BJ (cell line): Measurements from ENCODE around the gene FBXW9. TPM values are rescaled to one million over a fixed set of nuclear protein-coding genes. Genes with fewer than 3 reads are reported as not detected.

Experiments
- CTCF ChIA-PET: fragments of 350-600 bp; formaldehyde crosslinking; extraction: SDS; loops from one replicate; lab custom pipeline; 2021; ENCODE audit warnings: antibody characterized with exemption, inconsistent platforms; lab: Yijun Ruan, JAX
- POLR2A ChIA-PET: fragments of 300-600 bp; sonication (Branson Sonifier 250); formaldehyde crosslinking; extraction: SDS; loops from one replicate; lab custom pipeline; 2021; ENCODE audit warnings: antibody characterized with exemption; lab: Charles Lee
- DNase-seq: peaks from one replicate; pipeline ENCODE4 v3.0.0-alpha.2; 2011; ENCODE audit warnings: low read depth
- H3K27me3 ChIP-seq: 2 replicates; pipeline ENCODE4 v1.6.0; 2011; ENCODE audit warnings: low read length; ENCODE audit not compliant: control insufficient read depth, insufficient read depth
- H3K36me3 ChIP-seq: 2 replicates; pipeline ENCODE4 v1.5.1; 2011; ENCODE audit warnings: low read length; ENCODE audit not compliant: control insufficient read depth, insufficient read depth
- H3K4me3 ChIP-seq: 2 replicates; pipeline ENCODE4 v1.5.1; 2011; ENCODE audit warnings: low read depth, mild to moderate bottlenecking, control low read depth, low read length
- polyA plus RNA-seq: library from polyadenylated mRNA; depleted of rRNA; stranded (reverse); fragments of >200 nt; gene quantifications from 2 replicates; pipeline ENCODE4 v1.2.3, GENCODE V29; 2011
- TF ChIP-seq, protein P1 (sequence below): IDR thresholded peaks from 2 replicates; pipeline ENCODE4 v1.5.1; 2011; ENCODE audit warnings: low read depth, mild to moderate bottlenecking, control low read depth, inconsistent platforms, low read length, moderate library complexity; ENCODE audit not compliant: insufficient read depth

The FBXW9 gene
- polyA plus RNA-seq, 1 experiment = 13.6 TPM

DNA sequence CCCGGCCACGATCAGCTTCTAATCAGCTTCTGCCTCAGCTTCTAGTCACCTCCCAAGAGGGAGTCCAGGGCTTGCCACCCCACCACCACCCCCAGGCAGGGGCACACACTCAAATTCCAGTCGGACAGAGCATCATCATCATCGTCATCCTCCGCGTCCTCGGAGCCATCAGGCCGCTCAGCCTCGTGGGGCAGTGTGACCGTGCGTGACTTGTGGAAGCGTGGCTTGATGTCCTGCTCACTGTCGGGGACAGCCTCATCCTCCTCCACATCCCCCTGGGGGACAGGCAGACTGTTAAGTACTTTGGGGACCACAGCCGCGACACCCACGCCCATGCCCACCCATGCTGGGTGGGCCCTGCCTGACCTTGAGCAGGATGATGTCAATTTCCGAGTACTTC is 14.8 kb upstream of the FBXW9 start:
- no peak for DNase-seq
- H3K4me3 ChIP-seq = no peak overlapping the region
- ChIA-PET CTCF (interaction anchor here (0.8 to 2.7 kb wide), 2 partner anchors 11 to 136 kb away, joined by 3 to 16 read pairs; no protein-coding TSS in a partner anchor), POLR2A (no interaction called here)
- peaks cover 46% of the 10 kb centered on the region for H3K36me3 ChIP-seq
- TF ChIP-seq, protein P1, sequence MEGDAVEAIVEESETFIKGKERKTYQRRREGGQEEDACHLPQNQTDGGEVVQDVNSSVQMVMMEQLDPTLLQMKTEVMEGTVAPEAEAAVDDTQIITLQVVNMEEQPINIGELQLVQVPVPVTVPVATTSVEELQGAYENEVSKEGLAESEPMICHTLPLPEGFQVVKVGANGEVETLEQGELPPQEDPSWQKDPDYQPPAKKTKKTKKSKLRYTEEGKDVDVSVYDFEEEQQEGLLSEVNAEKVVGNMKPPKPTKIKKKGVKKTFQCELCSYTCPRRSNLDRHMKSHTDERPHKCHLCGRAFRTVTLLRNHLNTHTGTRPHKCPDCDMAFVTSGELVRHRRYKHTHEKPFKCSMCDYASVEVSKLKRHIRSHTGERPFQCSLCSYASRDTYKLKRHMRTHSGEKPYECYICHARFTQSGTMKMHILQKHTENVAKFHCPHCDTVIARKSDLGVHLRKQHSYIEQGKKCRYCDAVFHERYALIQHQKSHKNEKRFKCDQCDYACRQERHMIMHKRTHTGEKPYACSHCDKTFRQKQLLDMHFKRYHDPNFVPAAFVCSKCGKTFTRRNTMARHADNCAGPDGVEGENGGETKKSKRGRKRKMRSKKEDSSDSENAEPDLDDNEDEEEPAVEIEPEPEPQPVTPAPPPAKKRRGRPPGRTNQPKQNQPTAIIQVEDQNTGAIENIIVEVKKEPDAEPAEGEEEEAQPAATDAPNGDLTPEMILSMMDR = no peak
- H3K27me3 ChIP-seq = no peaks in the 10 kb centered on the region

DNA sequence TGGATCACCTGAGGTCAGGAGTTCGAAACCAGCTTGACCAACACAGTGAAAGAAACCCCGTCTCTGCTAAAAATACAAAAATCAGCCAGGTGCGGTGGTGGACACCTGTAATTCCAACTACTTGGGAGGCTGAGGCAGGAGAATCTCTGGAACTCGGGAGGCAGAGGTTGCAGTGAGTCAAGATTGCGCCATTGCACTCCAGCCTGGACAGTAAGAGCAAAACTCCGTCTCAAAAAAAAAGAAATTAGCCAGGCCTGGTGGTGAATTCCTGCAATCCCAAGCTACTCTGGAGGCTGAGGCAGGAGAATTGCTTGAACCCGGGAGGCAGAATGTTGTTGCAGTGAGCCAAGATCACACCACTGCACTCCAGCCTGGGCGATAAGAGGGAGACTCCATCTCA is 12.2 kb upstream of the FBXW9 start:
- no peak for DNase-seq
- no peak overlapping the region for H3K4me3 ChIP-seq
- H3K27me3 ChIP-seq = no peaks in the 10 kb centered on the region
- CTCF ChIA-PET = interaction anchor here (1.8 kb wide), 1 partner anchor 49 kb away, joined by 4 read pairs; no protein-coding TSS in a partner anchor
- TF ChIP-seq, protein P1 = no peak
- H3K36me3 ChIP-seq = peaks cover 44% of the 10 kb centered on the region
- POLR2A ChIA-PET = no interaction called here

DNA sequence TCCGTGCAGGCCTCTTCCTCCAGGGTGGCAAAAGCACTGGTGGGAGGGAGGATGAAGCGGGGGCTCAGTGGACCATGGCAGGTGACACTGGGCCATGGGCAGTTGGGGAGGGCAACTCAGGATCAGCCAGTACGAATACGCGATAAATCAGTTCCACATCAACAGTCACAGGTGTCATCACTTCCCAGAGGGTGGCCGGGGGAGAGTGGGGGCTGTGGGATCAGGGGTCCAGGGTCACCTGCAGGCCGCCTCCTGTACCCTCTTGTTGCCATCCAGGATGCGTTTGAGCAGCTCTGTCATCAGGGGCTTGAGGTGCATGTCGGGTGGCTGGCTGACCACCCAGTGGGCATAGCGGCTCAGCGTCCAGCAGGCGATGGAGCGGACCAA is 9.9 kb upstream of the FBXW9 start:
- peaks cover 49% of the 10 kb centered on the region for H3K36me3 ChIP-seq
- ChIA-PET POLR2A (no interaction called here), CTCF (interaction anchor here (0.7 to 1.2 kb wide), 2 partner anchors 7 to 54 kb away, joined by 3 read pairs; no protein-coding TSS in a partner anchor)

DNA sequence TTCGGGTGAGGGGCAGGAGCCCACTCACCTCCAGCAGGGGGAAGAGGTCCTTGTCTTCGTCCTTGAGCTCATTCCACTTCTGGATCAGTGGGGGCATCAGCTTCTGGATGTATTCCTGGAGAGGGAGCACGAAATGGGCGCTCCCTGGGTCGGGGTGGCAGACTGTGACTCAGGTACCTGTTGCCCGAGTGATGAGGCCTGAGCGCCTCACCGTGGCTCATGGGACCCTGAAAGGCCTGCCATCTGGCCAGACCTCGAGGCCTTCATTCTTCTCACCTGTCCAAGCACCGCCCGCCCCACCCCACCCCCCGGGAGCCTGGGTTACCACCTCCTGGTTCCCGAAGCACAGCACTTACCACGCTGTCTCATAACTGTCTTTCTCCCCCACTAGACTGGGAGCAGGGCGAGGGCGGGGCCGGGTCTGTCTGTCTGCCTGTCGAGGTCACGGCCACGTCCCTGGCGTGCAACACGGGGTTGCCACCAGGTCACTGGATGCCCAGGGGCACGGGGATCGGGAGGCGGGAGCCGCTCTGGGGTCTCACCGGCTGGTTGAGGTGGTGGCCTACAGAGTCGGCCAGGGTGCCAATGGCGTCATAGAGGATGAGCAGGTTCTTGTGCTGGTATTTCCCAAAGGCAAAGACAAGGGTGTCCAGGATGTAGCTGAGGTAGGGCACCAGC is 9.4 kb upstream of the FBXW9 start:
- Histone ChIP-seq H3K27me3 (no peaks in the 10 kb centered on the region), H3K4me3 (no peak overlapping the region), H3K36me3 (peaks cover 51% of the 10 kb centered on the region)
- no peak for DNase-seq
- TF ChIP-seq, protein P1 = no peak
- ChIA-PET CTCF (interaction anchor here (1.2 kb wide), 1 partner anchor 55 kb away, joined by 3 read pairs; no protein-coding TSS in a partner anchor), POLR2A (no interaction called here)

More for the DNA sequence above, 9.9 kb upstream of the FBXW9 start:
- DNase-seq = no peak
- Histone ChIP-seq H3K27me3 (no peaks in the 10 kb centered on the region), H3K4me3 (no peak overlapping the region)
- TF ChIP-seq, protein P1 = no peak

DNA sequence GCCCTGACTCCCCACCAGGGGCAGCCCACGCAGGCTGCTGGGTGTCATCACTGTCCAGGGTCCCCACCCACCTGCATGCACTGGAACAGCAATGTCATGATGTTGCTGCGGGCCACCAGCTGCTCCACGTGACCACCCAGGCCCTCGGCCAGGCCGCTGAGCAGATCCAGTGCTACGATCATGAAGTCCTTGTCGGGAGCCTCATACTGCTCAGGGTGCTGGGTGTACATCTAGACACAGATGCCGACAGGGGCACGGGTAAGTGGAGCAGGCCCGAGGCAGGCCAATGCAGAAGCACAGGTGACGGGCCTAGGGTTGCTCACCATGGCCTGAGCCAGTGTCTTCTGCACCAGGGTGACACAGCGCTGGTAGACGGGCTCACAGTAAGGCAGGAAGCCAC is 8.7 kb upstream of the FBXW9 start:
- CTCF ChIA-PET = interaction anchor here (1.2 kb wide), 1 partner anchor 55 kb away, joined by 3 read pairs; no protein-coding TSS in a partner anchor
- DNase-seq = no peak
- Histone ChIP-seq H3K4me3 (no peak overlapping the region), H3K27me3 (no peaks in the 10 kb centered on the region), H3K36me3 (peaks cover 50% of the 10 kb centered on the region)
- TF ChIP-seq, protein P1 = no peak
- POLR2A ChIA-PET = no interaction called here
